CD8-positive, alpha-beta memory T cell (primary cell): ENCODE results near the gene CARD9. TPM values are rescaled to one million over a fixed set of nuclear protein-coding genes. Genes with fewer than 3 reads are reported as not detected.
"Not testable (repeated sequence)": the region's sequence is repeated elsewhere in the genome, so short reads cannot be mapped to it uniquely, and the experiment has no call there.

Experiments used
- CTCF ChIA-PET: fragments of 350-600 bp; sonication (Branson Sonifier 250); formaldehyde crosslinking; loops from one replicate; lab custom pipeline; 2021; ENCODE audit warnings: antibody characterized with exemption; lab: Charles Lee
- POLR2A ChIA-PET: fragments of 350-600 bp; sonication (Branson Sonifier 250); formaldehyde crosslinking; loops from one replicate; lab custom pipeline; 2021; ENCODE audit warnings: antibody characterized with exemption; lab: Charles Lee
- DNase-seq, 5 donors: peaks; one replicate each; pipeline versions ENCODE4 v3.0.0 to v3.0.0-alpha.2; 2020 to 2022; ENCODE audit warnings: mixed read lengths in 1 of 5
- H3K27ac ChIP-seq: one replicate; pipeline ENCODE4 v1.7.0; 2013; ENCODE audit warnings: low read depth, mild to moderate bottlenecking, low read length, moderate library complexity
- H3K27me3 ChIP-seq: 2 replicates; pipeline ENCODE4 v1.7.0; 2013; ENCODE audit warnings: low read length, mild to moderate bottlenecking; ENCODE audit not compliant: insufficient read depth, poor library complexity, severe bottlenecking
- H3K36me3 ChIP-seq: 2 replicates; pipeline ENCODE4 v1.7.0; 2013; ENCODE audit warnings: mild to moderate bottlenecking, low read length, moderate library complexity; ENCODE audit not compliant: insufficient read depth
- H3K4me1 ChIP-seq: 2 replicates; pipeline ENCODE4 v1.7.0; 2013; ENCODE audit warnings: mild to moderate bottlenecking, low read length, moderate library complexity; ENCODE audit not compliant: insufficient read depth
- H3K4me3 ChIP-seq: 2 replicates; pipeline ENCODE4 v1.7.0; 2013; ENCODE audit warnings: mild to moderate bottlenecking, low read length
- H3K9me3 ChIP-seq: 2 replicates; pipeline ENCODE4 v1.7.0; 2013; ENCODE audit warnings: mild to moderate bottlenecking, low read length
- H3K27ac Mint-ChIP-seq, 8 donors: one replicate each; pipeline ENCODE4 v1.8.0; 2020 to 2021; ENCODE audit warnings: mixed read lengths in 8 of 8, mild to moderate bottlenecking in 6 of 8, inconsistent platforms in 3 of 8, moderate library complexity in 3 of 8
- H3K27me3 Mint-ChIP-seq, 2 donors: one replicate each; pipeline ENCODE4 v1.8.0; 2020 to 2021; ENCODE audit warnings: mixed read lengths in 2 of 2, mild to moderate bottlenecking in 1 of 2, moderate library complexity in 1 of 2
- H3K36me3 Mint-ChIP-seq, 3 donors: one replicate each; pipeline ENCODE4 v1.8.0; 2020 to 2021; ENCODE audit warnings: mixed read lengths in 3 of 3, inconsistent platforms in 1 of 3, mild to moderate bottlenecking in 1 of 3
- H3K4me1 Mint-ChIP-seq, 3 donors: one replicate each; pipeline ENCODE4 v1.8.0; 2020 to 2021; ENCODE audit warnings: mixed read lengths in 3 of 3, inconsistent platforms in 1 of 3, mild to moderate bottlenecking in 1 of 3
- H3K4me3 Mint-ChIP-seq, 7 donors: one replicate each; pipeline ENCODE4 v1.8.0; 2020 to 2021; ENCODE audit warnings: mixed read lengths in 7 of 7, mild to moderate bottlenecking in 6 of 7, moderate library complexity in 4 of 7, inconsistent platforms in 2 of 7
- H3K9me3 Mint-ChIP-seq, 5 donors: one replicate each; pipeline ENCODE4 v1.8.0; 2020 to 2022; ENCODE audit warnings: mixed read lengths in 5 of 5, mild to moderate bottlenecking in 3 of 5, moderate library complexity in 2 of 5, inconsistent platforms in 1 of 5
- polyA plus RNA-seq: library from polyadenylated mRNA; unstranded; fragments of 300-500 nt; fragmentation: Illumina TruSeq; gene quantifications from one replicate; pipeline ENCODE4 v1.2.3, GENCODE V29; 2021
- total RNA-seq, 2 experiments: library from RNA; stranded (reverse); gene quantifications; one replicate each; pipeline ENCODE4 v1.2.3, GENCODE V29; 2021

CARD9 gene
- total and polyA plus RNA-seq, 3 experiments from 2014 or later, result 1.4 to 1.5 TPM; not detected in 1

DNA sequence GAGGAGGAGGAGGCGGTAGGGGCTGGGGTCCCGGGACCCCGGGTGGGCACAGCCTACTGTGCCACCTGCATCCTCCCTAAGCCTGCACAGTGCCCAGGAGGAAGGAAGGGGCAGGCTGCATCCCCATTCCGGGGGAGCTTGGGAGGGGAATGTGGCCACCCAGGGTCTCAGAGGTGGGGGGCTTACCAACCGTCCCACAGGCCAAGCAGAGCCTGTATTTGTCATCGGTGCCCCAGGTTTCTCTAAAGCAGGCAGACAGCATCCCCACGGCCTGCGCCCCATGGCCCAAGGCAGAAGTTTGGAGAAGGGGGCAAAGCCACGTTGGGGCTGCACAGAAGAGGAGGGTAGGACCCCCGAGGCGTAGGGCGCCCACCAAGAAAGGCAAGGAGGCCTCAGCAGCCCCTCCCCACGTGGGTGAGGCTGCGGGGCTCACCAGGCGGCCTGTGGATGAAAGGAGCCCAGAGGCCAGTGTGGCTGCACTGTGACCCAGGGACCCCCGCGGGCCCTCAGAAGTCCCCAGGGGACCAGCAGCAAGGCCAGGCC, 46.6 kb downstream of the CARD9 start:
- POLR2A ChIA-PET, result no interaction called here
- CTCF ChIA-PET, result no interaction called here
- Histone ChIP-seq H3K4me1 (peaks cover 12% of the 10 kb centered on the region), H3K36me3 (no peaks in the 10 kb centered on the region), H3K9me3 (no peaks in the 10 kb centered on the region), H3K4me3 (no peak overlapping the region), H3K27me3 (no peaks in the 10 kb centered on the region), H3K27ac (no peak overlapping the region)
- Mint-ChIP-seq H3K4me1 (peaks cover 0 to 4% (median 3%) of the 10 kb centered on the region in 3 donors), H3K27me3 (no peaks in the 10 kb centered on the region), H3K36me3 (no peaks in the 10 kb centered on the region), H3K4me3 (peak overlapping the region in 6 of 7 donors; percentile 29 to 85 (median 64)), H3K9me3 (no peaks in the 10 kb centered on the region), H3K27ac (no peak overlapping the region)
- no peak for DNase-seq

DNA sequence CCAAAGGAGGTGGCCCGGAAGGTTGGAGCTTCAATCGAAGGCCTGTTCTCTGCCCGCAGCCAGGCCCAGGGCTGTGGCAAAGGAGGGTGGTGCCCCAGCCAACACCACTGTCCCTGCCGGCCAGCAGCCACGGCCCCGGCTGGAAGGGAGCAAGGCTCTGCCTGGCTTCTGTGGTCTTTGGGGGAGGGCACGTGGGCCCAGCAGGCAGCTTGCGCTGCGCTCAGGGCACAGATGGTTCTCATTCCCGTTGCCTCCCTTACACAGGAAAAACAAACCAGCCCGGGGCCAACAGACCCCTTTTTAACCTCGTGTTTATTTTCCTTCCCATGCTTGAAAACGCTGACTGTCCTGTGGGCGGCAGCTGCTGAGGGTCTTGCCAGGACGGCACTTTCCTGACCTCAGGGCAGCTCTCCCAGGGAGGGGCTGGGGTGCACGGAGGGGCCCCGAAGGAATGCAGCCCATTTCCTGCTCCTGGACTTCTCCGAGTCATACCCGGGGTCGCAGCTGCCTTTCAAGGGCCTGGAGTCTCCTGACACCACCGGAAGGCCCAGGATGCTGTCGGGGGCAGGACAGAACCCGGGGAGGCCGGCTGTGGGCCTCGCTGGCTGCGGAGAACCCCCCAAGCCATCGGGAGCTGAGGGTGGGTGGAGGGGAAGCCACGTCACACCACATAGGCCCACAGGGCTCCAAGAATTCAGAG, 47.3 kb downstream of the CARD9 start:
- Histone ChIP-seq H3K27me3 (no peaks in the 10 kb centered on the region), H3K36me3 (no peaks in the 10 kb centered on the region), H3K4me1 (peaks cover 12% of the 10 kb centered on the region), H3K27ac (no peak overlapping the region), H3K4me3 (no peak overlapping the region), H3K9me3 (no peaks in the 10 kb centered on the region)
- H3K27me3 Mint-ChIP-seq, result no peaks in the 10 kb centered on the region
- no peak overlapping the region for H3K27ac Mint-ChIP-seq
- DNase-seq, result no peak
- H3K9me3 Mint-ChIP-seq, result no peaks in the 10 kb centered on the region
- H3K4me1 Mint-ChIP-seq, result peaks cover 0 to 4% (median 3%) of the 10 kb centered on the region in 3 donors
- H3K36me3 Mint-ChIP-seq, result no peaks in the 10 kb centered on the region
- CTCF ChIA-PET, result no interaction called here
- peak overlapping the region in 3 of 7 donors; percentile 19 to 85 (median 64) for H3K4me3 Mint-ChIP-seq
- POLR2A ChIA-PET, result no interaction called here

- Mint-ChIP-seq H3K36me3 (no peaks in the 10 kb centered on the region), H3K27ac (no peak overlapping the region), H3K9me3 (no peaks in the 10 kb centered on the region), H3K27me3 (no peaks in the 10 kb centered on the region), H3K4me1 (peaks cover 0 to 4% (median 3%) of the 10 kb centered on the region in 3 donors), H3K4me3 (peak overlapping the region in 3 of 7 donors; percentile 5 to 69 (median 19))
- H3K4me3 ChIP-seq, result no peak overlapping the region
- ChIA-PET POLR2A (no interaction called here), CTCF (no interaction called here)
- DNase-seq, result no peak
- H3K9me3 ChIP-seq, result no peaks in the 10 kb centered on the region
- H3K4me1 ChIP-seq, result peaks cover 12% of the 10 kb centered on the region
- H3K27me3 ChIP-seq, result no peaks in the 10 kb centered on the region
- no peaks in the 10 kb centered on the region for H3K36me3 ChIP-seq
- H3K27ac ChIP-seq, result no peak overlapping the region
These were observed 48.1 kb downstream of the CARD9 start for GRCh38 chr9:136325358-136325757.

- ChIA-PET POLR2A (no interaction called here), CTCF (no interaction called here)
- no peaks in the 10 kb centered on the region for H3K9me3 Mint-ChIP-seq
- no peaks in the 10 kb centered on the region for H3K27me3 ChIP-seq
- no peaks in the 10 kb centered on the region for H3K36me3 Mint-ChIP-seq
- no peak for DNase-seq
- peak overlapping the region in 1 of 7 donors; percentile 69 for H3K4me3 Mint-ChIP-seq
- no peak overlapping the region for H3K4me3 ChIP-seq
- no peak overlapping the region for H3K27ac ChIP-seq
- H3K9me3 ChIP-seq, result no peaks in the 10 kb centered on the region
- H3K27ac Mint-ChIP-seq, result no peak overlapping the region
- H3K27me3 Mint-ChIP-seq, result no peaks in the 10 kb centered on the region
- H3K4me1 Mint-ChIP-seq, result peaks cover 0 to 4% (median 3%) of the 10 kb centered on the region in 3 donors
- no peaks in the 10 kb centered on the region for H3K36me3 ChIP-seq
- H3K4me1 ChIP-seq, result peaks cover 12% of the 10 kb centered on the region
These were observed 48.8 kb downstream of the CARD9 start for GRCh38 chr9:136324501-136325300.

- Histone ChIP-seq H3K27ac (no peak overlapping the region), H3K36me3 (no peaks in the 10 kb centered on the region), H3K27me3 (no peaks in the 10 kb centered on the region), H3K4me3 (no peak overlapping the region), H3K9me3 (no peaks in the 10 kb centered on the region), H3K4me1 (peaks cover 8% of the 10 kb centered on the region)
- no peaks in the 10 kb centered on the region for H3K4me1 Mint-ChIP-seq
- H3K4me3 Mint-ChIP-seq, result peak overlapping the region in 1 of 7 donors; percentile 30
- ChIA-PET CTCF (interaction anchor here (0.9 kb wide), 1 partner anchor 11 kb away, joined by 3 read pairs; no protein-coding TSS in a partner anchor), POLR2A (no interaction called here)
- no peak overlapping the region for H3K27ac Mint-ChIP-seq
- no peak for DNase-seq
- H3K27me3 Mint-ChIP-seq, result no peaks in the 10 kb centered on the region
- H3K36me3 Mint-ChIP-seq, result no peaks in the 10 kb centered on the region
- no peaks in the 10 kb centered on the region for H3K9me3 Mint-ChIP-seq
These were observed 50.1 kb downstream of the CARD9 start for GRCh38 chr9:136323371-136323789.

DNA sequence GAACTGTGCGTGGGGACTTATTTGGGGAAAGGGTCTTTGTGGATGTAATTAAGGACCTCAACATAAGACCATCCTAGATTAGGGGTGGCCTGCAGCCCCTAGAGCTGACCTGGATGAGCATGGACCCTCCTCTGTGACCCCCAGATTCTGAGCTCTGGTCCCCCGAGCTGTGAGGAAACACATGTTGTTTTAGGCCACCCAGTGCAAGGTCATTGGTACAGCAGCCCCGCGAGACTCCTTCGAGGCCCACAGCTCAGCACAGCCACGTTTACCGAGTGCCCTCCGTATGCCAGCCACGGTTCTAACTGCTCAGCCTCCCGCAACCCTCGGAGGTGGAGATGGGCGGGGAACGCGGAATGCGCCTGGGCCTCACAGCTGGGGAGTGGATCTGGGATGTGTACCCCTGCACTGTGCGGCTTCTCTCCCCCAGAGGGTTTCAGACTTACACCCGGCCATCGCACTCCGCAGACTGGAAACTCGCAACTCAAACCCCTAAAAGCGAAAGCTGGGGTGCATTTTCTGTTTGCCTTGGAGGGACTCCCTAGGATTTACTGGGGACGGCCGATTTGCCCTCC, 50.6 kb downstream of the CARD9 start:
- ChIA-PET CTCF (no interaction called here), POLR2A (no interaction called here)
- Mint-ChIP-seq H3K4me3 (peak overlapping the region in 1 of 7 donors; percentile 30), H3K27me3 (peaks cover 0 to under 1% of the 10 kb centered on the region in 2 donors), H3K4me1 (no peaks in the 10 kb centered on the region), H3K9me3 (no peaks in the 10 kb centered on the region), H3K36me3 (no peaks in the 10 kb centered on the region), H3K27ac (no peak overlapping the region)
- H3K9me3 ChIP-seq, result no peaks in the 10 kb centered on the region
- no peaks in the 10 kb centered on the region for H3K27me3 ChIP-seq
- H3K4me3 ChIP-seq, result no peak overlapping the region
- no peak for DNase-seq
- no peaks in the 10 kb centered on the region for H3K36me3 ChIP-seq
- peaks cover 4% of the 10 kb centered on the region for H3K4me1 ChIP-seq
- no peak overlapping the region for H3K27ac ChIP-seq

DNA sequence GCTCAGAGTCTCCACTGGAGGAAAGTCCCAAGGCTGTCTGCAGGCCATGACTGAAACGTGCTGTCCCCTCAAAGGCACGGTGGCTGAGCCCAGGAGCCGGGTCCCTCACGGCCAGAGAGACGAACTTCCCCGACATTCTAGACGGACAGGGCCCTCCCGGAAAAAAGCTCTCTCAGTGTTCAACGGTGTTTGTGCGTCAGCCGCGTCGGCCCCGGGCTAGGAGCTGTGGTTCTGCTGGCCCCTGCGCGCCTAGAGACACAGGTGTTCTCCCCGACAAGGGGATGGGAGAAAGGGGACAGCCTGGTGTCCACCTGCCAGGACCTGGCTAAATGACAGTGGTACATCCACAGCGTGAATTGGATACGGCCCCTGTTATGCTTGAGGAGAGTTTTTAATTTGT, 51.9 kb downstream of the CARD9 start:
- Histone ChIP-seq H3K4me1 (no peaks in the 10 kb centered on the region), H3K27me3 (no peaks in the 10 kb centered on the region), H3K27ac (no peak overlapping the region), H3K4me3 (no peak overlapping the region), H3K36me3 (no peaks in the 10 kb centered on the region), H3K9me3 (no peaks in the 10 kb centered on the region)
- POLR2A ChIA-PET, result no interaction called here
- no peak overlapping the region for H3K27ac Mint-ChIP-seq
- DNase-seq, result no peak
- CTCF ChIA-PET, result no interaction called here
- H3K9me3 Mint-ChIP-seq, result peaks cover 0 to 2% (median 0%) of the 10 kb centered on the region in 5 donors
- no peaks in the 10 kb centered on the region for H3K36me3 Mint-ChIP-seq
- H3K27me3 Mint-ChIP-seq, result peaks cover 0 to 3% of the 10 kb centered on the region in 2 donors
- H3K4me3 Mint-ChIP-seq, result no peak overlapping the region
- H3K4me1 Mint-ChIP-seq, result peaks cover 3 to 5% (median 4%) of the 10 kb centered on the region in 3 donors

GRCh38 chr9:136320972-136321371, 52.5 kb downstream of the CARD9 start:
- H3K36me3 Mint-ChIP-seq, H3K4me1 ChIP-seq, H3K27me3 ChIP-seq, H3K27me3 Mint-ChIP-seq, H3K4me3 ChIP-seq, H3K9me3 Mint-ChIP-seq, H3K9me3 ChIP-seq, H3K36me3 ChIP-seq, CTCF ChIA-PET, POLR2A ChIA-PET, DNase-seq, H3K4me3 Mint-ChIP-seq, H3K27ac ChIP-seq: not testable (repeated sequence)
- H3K4me1 Mint-ChIP-seq, result peaks cover 9 to 11% (median 10%) of the 10 kb centered on the region in 3 donors
- peak overlapping the region in 2 of 8 donors; percentile 10 to 57 for H3K27ac Mint-ChIP-seq
